ENCODE measurements around the gene MYH15.

MYH15 gene

GRCh38 chr3:108357042-108357441 lies 153.4 kb downstream of the MYH15 start:
- CTCF ChIA-PET, result interaction anchor here (0.6 to 0.9 kb wide), 2 partner anchors 121 to 200 kb away, joined by 3 to 4 read pairs; no protein-coding TSS in a partner anchor
- H3K4me3 ChIP-seq (ENCODE audit: low read depth, low read length), result no peak overlapping the region
- DNase-seq (ENCODE audit: low read depth, low spot score), result no peak
- POLR2A ChIA-PET, result no interaction called here
- TF ChIP-seq CTCF (IDR thresholded peaks at IDR 0.05; ENCODE audit: insufficient read depth, low read length, missing control alignments), result no peak

- ChIA-PET CTCF (no interaction called here), POLR2A (no interaction called here)
- DNase-seq (ENCODE audit: low read depth, low spot score), result no peak
- H3K4me3 ChIP-seq (ENCODE audit: low read depth, low read length), result no peak overlapping the region
- no peak for TF ChIP-seq CTCF (IDR thresholded peaks at IDR 0.05; ENCODE audit: insufficient read depth, low read length, missing control alignments)
These were observed 155.8 kb downstream of the MYH15 start for GRCh38 chr3:108354562-108354961.

GRCh38 chr3:108352176-108352575 lies 158.2 kb downstream of the MYH15 start:
- no peak for DNase-seq (ENCODE audit: low read depth, low spot score)
- no peak overlapping the region for H3K4me3 ChIP-seq (ENCODE audit: low read depth, low read length)
- ChIA-PET POLR2A (no interaction called here), CTCF (no interaction called here)
- no peak for TF ChIP-seq CTCF (IDR thresholded peaks at IDR 0.05; ENCODE audit: insufficient read depth, low read length, missing control alignments)

- no peak overlapping the region for H3K4me3 ChIP-seq (ENCODE audit: low read depth, low read length)
- no peak for TF ChIP-seq CTCF (IDR thresholded peaks at IDR 0.05; ENCODE audit: insufficient read depth, low read length, missing control alignments)
- DNase-seq (ENCODE audit: low read depth, low spot score), result no peak
- POLR2A ChIA-PET, result no interaction called here
- CTCF ChIA-PET, result no interaction called here
These were observed 163.8 kb downstream of the MYH15 start for GRCh38 chr3:108346301-108347227.

GRCh38 chr3:108345492-108346205 lies 164.7 kb downstream of the MYH15 start:
- no peak for DNase-seq (ENCODE audit: low read depth, low spot score)
- POLR2A ChIA-PET, result no interaction called here
- no peak for TF ChIP-seq CTCF (IDR thresholded peaks at IDR 0.05; ENCODE audit: insufficient read depth, low read length, missing control alignments)
- H3K4me3 ChIP-seq (ENCODE audit: low read depth, low read length), result no peak overlapping the region
- CTCF ChIA-PET, result no interaction called here

GRCh38 chr3:108343491-108343890 lies 166.9 kb downstream of the MYH15 start:
- no peak overlapping the region for H3K4me3 ChIP-seq (ENCODE audit: low read depth, low read length)
- ChIA-PET POLR2A (no interaction called here), CTCF (no interaction called here)
- no peak for TF ChIP-seq CTCF (IDR thresholded peaks at IDR 0.05; ENCODE audit: insufficient read depth, low read length, missing control alignments)
- DNase-seq (ENCODE audit: low read depth, low spot score), result no peak

Data from AG04449 (cell line).